SK-N-SH (cell line): ENCODE measurements around the gene STMND1. TPM values are rescaled to one million over a fixed set of nuclear protein-coding genes. Genes with fewer than 3 reads are reported as not detected.

ENCODE experiments used
- CTCF ChIA-PET: fragments of 300-600, 350-600 bp; formaldehyde crosslinking; extraction: SDS; loops from one replicate; lab custom pipeline; 2021; lab: Yijun Ruan, JAX
- POLR2A ChIA-PET: fragments of 350-600 bp; sonication (Branson Sonifier 250); formaldehyde crosslinking; extraction: SDS; loops from one replicate; lab custom pipeline; 2020; ENCODE audit warnings: antibody characterized with exemption, inconsistent platforms; lab: Yijun Ruan, JAX
- DNase-seq: peaks from one replicate; pipeline ENCODE4 v3.0.0; 2012
- H2AFZ ChIP-seq: fragments of 200-600 bp; sonication (generic); 2 replicates; pipeline ENCODE4 v1.8.1; 2016; ENCODE audit warnings: antibody characterized with exemption, mild to moderate bottlenecking, low read depth
- H3F3A ChIP-seq: fragments of 200-600 bp; sonication (generic); replicated peaks from 2 replicates; pipeline ENCODE3; 2016; ENCODE audit warnings: antibody characterized with exemption, mild to moderate bottlenecking; ENCODE audit not compliant: insufficient read depth
- H3K27ac ChIP-seq, 2 experiments: fragments of 200-500 bp in 1 of 2; fragments of 200-600 bp in 1 of 2; sonication (Bioruptor generic) in 1 of 2; sonication (generic), shearing (Covaris generic) in 1 of 2; 2 replicates each; pipeline versions ENCODE4 v1.5.1 to v1.6.1; 2014 to 2016; ENCODE audit warnings: low read depth in 2 of 2, inconsistent platforms in 1 of 2, low read length in 1 of 2, mild to moderate bottlenecking in 1 of 2, mixed read lengths in 1 of 2
- H3K27me3 ChIP-seq: fragments of 200-600 bp; sonication (generic), shearing (Covaris generic); 2 replicates; pipeline ENCODE4 v1.6.1; 2016; ENCODE audit warnings: mixed run types; ENCODE audit not compliant: insufficient read depth
- H3K36me3 ChIP-seq, 2 experiments: fragments of 200-500 bp in 1 of 2; fragments of 200-600 bp in 1 of 2; sonication (Bioruptor generic) in 1 of 2; sonication (generic) in 1 of 2; replicated peaks in 1 of 2; 2 replicates each; pipeline versions ENCODE3 to v1.5.1; 2014 to 2016; ENCODE audit warnings: low read length in 1 of 2, mild to moderate bottlenecking in 1 of 2; ENCODE audit not compliant: insufficient read depth in 2 of 2, control insufficient read depth in 1 of 2
- H3K4me1 ChIP-seq, 2 experiments: fragments of 200-500 bp in 1 of 2; fragments of 200-600 bp in 1 of 2; sonication (Bioruptor generic) in 1 of 2; sonication (generic), shearing (Covaris generic) in 1 of 2; 2 replicates each; pipeline versions ENCODE4 v1.5.1 to v1.6.1; 2014 to 2016; ENCODE audit warnings: low read depth in 1 of 2, low read length in 1 of 2, mixed run types in 1 of 2; ENCODE audit not compliant: insufficient read depth in 2 of 2, control insufficient read depth in 1 of 2
- H3K4me2 ChIP-seq: fragments of 200-600 bp; sonication (generic), shearing (Covaris generic); 2 replicates; pipeline ENCODE4 v1.6.1; 2017; ENCODE audit warnings: mixed run types
- H3K4me3 ChIP-seq, 2 experiments: fragments of 200-500 bp in 1 of 2; fragments of 200-600 bp in 1 of 2; sonication (Bioruptor generic) in 1 of 2; sonication (generic), shearing (Covaris generic) in 1 of 2; 2 replicates each; pipeline versions ENCODE4 v1.5.1 to v1.8.1; 2014 to 2016; ENCODE audit warnings: low read depth in 2 of 2, inconsistent platforms in 1 of 2, low read length in 1 of 2, mild to moderate bottlenecking in 1 of 2, mixed read lengths in 1 of 2, moderate library complexity in 1 of 2
- H3K79me2 ChIP-seq: fragments of 200-600 bp; sonication (generic); 2 replicates; pipeline ENCODE4 v1.8.1; 2017; ENCODE audit warnings: mild to moderate bottlenecking; ENCODE audit not compliant: insufficient read depth
- H3K9ac ChIP-seq: fragments of 200-600 bp; sonication (generic); 2 replicates; pipeline ENCODE4 v1.6.1; 2017; ENCODE audit warnings: mixed run types
- H3K9me2 ChIP-seq: fragments of 200-600 bp; sonication (generic); 2 replicates; pipeline ENCODE4 v1.6.1; 2017; ENCODE audit warnings: mixed run types
- H3K9me3 ChIP-seq: fragments of 200-600 bp; sonication (generic); 2 replicates; pipeline ENCODE4 v1.6.1; 2017; ENCODE audit warnings: mixed run types, mild to moderate bottlenecking, moderate library complexity
- H4K20me1 ChIP-seq: fragments of 200-600 bp; sonication (generic); 2 replicates; pipeline ENCODE4 v1.6.1; 2017; ENCODE audit warnings: mild to moderate bottlenecking, mixed run types; ENCODE audit not compliant: insufficient read depth
- ELF1 ChIP-seq: IDR thresholded peaks from 2 replicates; pipeline ENCODE4 v1.4.0; 2012
- EP300 ChIP-seq, 2 experiments: IDR thresholded peaks; 2 replicates each; pipeline versions ENCODE4 v1.4.0 to v1.6.1; 2012; ENCODE audit warnings: borderline replicate concordance in 1 of 2, low read depth in 1 of 2, low read length in 1 of 2
- EZH2phosphoT487 ChIP-seq: fragments of 200-600 bp; sonication (generic); IDR thresholded peaks from 2 replicates; pipeline ENCODE4 v1.6.1; 2017; ENCODE audit warnings: low read depth, mixed run types, mild to moderate bottlenecking, antibody characterized with exemption, moderate library complexity, borderline replicate concordance
- GATA2 ChIP-seq: sonication (generic); formaldehyde crosslinking; IDR thresholded peaks from 2 replicates; pipeline ENCODE4 v1.5.0; 2020; ENCODE audit warnings: mild to moderate bottlenecking, missing genetic modification reagents
- JUND ChIP-seq: IDR thresholded peaks from 2 replicates; pipeline ENCODE4 v1.4.0; 2012
- MEF2A ChIP-seq: IDR thresholded peaks from 2 replicates; pipeline ENCODE4 v1.4.0; 2012; ENCODE audit warnings: low read depth, borderline replicate concordance
- MXI1 ChIP-seq: IDR thresholded peaks from 2 replicates; pipeline ENCODE4 v1.6.1; 2012; ENCODE audit warnings: mild to moderate bottlenecking, low read depth, low read length, improper control_type of control experiment
- POLR2AphosphoS5 ChIP-seq: IDR thresholded peaks from 2 replicates; pipeline ENCODE4 v1.6.1; 2012; ENCODE audit warnings: low read depth, low read length
- RXRA ChIP-seq: IDR thresholded peaks from 2 replicates; pipeline ENCODE4 v1.4.0; 2012; ENCODE audit warnings: low read depth, mild to moderate bottlenecking, borderline replicate concordance
- SIN3A ChIP-seq: IDR thresholded peaks from 2 replicates; pipeline ENCODE4 v1.6.1; 2012; ENCODE audit warnings: low read depth, mild to moderate bottlenecking, low read length, moderate library complexity, borderline replicate concordance
- TEAD4 ChIP-seq: IDR thresholded peaks from 2 replicates; pipeline ENCODE4 v1.4.0; 2012; ENCODE audit warnings: mild to moderate bottlenecking, borderline replicate concordance; ENCODE audit not compliant: insufficient read depth
- WGBS: methylation state at CpG from one replicate; pipeline ENCODE4 v1.1.6; 2017; ENCODE audit warnings: low lambda C conversion rate; 5-methylcytosine and 5-hydroxymethylcytosine counted together
- polyA plus RNA-seq, 3 experiments: library from polyadenylated mRNA; depleted of rRNA; stranded (reverse); fragments of >200 nt; gene quantifications; 2 replicates each; pipeline ENCODE4 v1.2.3, GENCODE V29; 2012
- TF ChIP-seq, protein P1 (sequence below): fragments of 150-350 bp; IDR thresholded peaks from 2 replicates; pipeline ENCODE4 v1.6.1; 2016; ENCODE audit warnings: mild to moderate bottlenecking, low read depth, low read length
- TF ChIP-seq, protein P2 (sequence below): IDR thresholded peaks from 2 replicates; pipeline ENCODE4 v1.6.1; 2012; ENCODE audit warnings: mild to moderate bottlenecking, low read depth, low read length, moderate library complexity
- TF ChIP-seq, protein P3 (sequence below): fragments of 200-600 bp; sonication (generic); IDR thresholded peaks from 2 replicates; pipeline ENCODE4 v1.6.1; 2017; ENCODE audit warnings: antibody characterized with exemption, mild to moderate bottlenecking, moderate library complexity
- TF ChIP-seq, protein P4 (sequence below): fragments of 150-350 bp; IDR thresholded peaks from 2 replicates; pipeline ENCODE4 v1.6.1; 2017; ENCODE audit warnings: antibody characterized with exemption, low read length, low read depth, borderline replicate concordance

The STMND1 gene
- polyA plus RNA-seq, 1 of the 3 experiments (the other 2 are of a cell fraction), result not detected

DNA sequence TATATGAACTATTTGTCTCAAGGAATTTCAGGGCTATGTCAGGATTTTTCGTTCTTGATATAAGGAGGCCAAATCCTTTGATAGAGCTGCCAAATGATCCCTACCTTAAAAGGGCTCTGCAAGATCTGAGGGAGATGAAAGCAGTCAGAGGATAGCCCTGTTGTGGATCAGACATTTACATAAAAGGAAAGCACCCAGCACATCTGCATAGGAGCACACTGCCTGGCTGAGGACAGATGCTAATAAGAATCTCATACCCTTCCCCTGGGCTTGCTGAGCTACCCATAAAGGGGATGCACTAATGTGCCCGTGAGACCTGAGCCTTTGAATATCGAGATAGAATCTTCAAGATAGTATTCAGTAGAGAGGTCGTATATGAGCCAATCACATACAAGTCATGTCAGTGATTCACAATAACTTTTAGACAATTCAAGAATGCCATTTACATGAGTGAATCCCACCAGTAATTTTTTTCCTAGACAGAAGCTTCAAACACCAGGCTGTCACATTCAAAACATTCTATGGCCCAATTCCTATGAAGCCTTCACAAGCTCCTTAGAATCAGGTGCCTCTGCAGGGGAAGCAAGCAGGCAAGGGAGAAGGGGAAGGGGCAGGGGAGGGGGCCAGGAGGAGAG is 71.1 kb downstream of the STMND1 start (continued):
- no peak for TF ChIP-seq GATA2 (CRISPR knock-in tag)

DNA sequence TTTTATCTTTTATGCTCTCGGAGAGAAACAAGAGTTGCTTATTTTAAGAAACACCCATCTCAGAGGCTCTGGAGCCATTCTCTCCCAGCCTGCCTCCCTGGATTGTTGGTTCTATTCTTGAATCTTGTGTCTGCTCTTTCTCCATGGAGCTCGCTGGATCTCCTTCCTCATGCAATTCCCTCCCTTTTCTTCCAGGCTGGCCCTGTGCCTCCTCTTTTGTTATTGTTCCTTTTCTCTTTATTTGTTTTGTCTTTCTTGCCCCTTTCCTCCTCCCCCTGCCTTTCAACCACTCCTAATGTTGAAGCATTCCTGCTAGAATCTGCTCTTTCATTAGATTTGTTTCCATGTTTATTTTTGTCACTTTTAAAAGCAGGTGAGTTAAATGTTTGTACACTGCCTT is 76.5 kb downstream of the STMND1 start:
- Histone ChIP-seq H3K36me3 (no peaks in the 10 kb centered on the region), H3K4me3 (no peak overlapping the region), H3K4me1 (peaks cover 0 to 6% of the 10 kb centered on the region in 2 experiments; a peak in 1 of 4 replicates)
- CTCF ChIA-PET, result interaction anchor here (1.6 kb wide), 1 partner anchor 406 kb away, joined by 6 read pairs; no protein-coding TSS in a partner anchor
- POLR2A ChIA-PET, result no interaction called here
- no peak for TF ChIP-seq EP300 (IDR thresholded peaks at IDR 0.05; ENCODE audit: borderline replicate concordance in 1 of 2, low read depth in 1 of 2, low read length in 1 of 2)
- TF ChIP-seq POLR2AphosphoS5, result no peak
- TF ChIP-seq, protein P1, sequence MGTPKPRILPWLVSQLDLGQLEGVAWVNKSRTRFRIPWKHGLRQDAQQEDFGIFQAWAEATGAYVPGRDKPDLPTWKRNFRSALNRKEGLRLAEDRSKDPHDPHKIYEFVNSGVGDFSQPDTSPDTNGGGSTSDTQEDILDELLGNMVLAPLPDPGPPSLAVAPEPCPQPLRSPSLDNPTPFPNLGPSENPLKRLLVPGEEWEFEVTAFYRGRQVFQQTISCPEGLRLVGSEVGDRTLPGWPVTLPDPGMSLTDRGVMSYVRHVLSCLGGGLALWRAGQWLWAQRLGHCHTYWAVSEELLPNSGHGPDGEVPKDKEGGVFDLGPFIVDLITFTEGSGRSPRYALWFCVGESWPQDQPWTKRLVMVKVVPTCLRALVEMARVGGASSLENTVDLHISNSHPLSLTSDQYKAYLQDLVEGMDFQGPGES, result no peak
- TF ChIP-seq RXRA, result no peak
- TF ChIP-seq, protein P2, sequence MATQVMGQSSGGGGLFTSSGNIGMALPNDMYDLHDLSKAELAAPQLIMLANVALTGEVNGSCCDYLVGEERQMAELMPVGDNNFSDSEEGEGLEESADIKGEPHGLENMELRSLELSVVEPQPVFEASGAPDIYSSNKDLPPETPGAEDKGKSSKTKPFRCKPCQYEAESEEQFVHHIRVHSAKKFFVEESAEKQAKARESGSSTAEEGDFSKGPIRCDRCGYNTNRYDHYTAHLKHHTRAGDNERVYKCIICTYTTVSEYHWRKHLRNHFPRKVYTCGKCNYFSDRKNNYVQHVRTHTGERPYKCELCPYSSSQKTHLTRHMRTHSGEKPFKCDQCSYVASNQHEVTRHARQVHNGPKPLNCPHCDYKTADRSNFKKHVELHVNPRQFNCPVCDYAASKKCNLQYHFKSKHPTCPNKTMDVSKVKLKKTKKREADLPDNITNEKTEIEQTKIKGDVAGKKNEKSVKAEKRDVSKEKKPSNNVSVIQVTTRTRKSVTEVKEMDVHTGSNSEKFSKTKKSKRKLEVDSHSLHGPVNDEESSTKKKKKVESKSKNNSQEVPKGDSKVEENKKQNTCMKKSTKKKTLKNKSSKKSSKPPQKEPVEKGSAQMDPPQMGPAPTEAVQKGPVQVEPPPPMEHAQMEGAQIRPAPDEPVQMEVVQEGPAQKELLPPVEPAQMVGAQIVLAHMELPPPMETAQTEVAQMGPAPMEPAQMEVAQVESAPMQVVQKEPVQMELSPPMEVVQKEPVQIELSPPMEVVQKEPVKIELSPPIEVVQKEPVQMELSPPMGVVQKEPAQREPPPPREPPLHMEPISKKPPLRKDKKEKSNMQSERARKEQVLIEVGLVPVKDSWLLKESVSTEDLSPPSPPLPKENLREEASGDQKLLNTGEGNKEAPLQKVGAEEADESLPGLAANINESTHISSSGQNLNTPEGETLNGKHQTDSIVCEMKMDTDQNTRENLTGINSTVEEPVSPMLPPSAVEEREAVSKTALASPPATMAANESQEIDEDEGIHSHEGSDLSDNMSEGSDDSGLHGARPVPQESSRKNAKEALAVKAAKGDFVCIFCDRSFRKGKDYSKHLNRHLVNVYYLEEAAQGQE, result no peak
- no peak for TF ChIP-seq GATA2 (CRISPR knock-in tag)
- no peak for TF ChIP-seq MEF2A
- TF ChIP-seq TEAD4, result no peak
- no peak for TF ChIP-seq JUND
- no peak for TF ChIP-seq EZH2phosphoT487
- TF ChIP-seq, protein P3, sequence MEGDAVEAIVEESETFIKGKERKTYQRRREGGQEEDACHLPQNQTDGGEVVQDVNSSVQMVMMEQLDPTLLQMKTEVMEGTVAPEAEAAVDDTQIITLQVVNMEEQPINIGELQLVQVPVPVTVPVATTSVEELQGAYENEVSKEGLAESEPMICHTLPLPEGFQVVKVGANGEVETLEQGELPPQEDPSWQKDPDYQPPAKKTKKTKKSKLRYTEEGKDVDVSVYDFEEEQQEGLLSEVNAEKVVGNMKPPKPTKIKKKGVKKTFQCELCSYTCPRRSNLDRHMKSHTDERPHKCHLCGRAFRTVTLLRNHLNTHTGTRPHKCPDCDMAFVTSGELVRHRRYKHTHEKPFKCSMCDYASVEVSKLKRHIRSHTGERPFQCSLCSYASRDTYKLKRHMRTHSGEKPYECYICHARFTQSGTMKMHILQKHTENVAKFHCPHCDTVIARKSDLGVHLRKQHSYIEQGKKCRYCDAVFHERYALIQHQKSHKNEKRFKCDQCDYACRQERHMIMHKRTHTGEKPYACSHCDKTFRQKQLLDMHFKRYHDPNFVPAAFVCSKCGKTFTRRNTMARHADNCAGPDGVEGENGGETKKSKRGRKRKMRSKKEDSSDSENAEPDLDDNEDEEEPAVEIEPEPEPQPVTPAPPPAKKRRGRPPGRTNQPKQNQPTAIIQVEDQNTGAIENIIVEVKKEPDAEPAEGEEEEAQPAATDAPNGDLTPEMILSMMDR, result no peak
- no peak for TF ChIP-seq ELF1
- no peak for TF ChIP-seq SIN3A
- TF ChIP-seq, protein P4, sequence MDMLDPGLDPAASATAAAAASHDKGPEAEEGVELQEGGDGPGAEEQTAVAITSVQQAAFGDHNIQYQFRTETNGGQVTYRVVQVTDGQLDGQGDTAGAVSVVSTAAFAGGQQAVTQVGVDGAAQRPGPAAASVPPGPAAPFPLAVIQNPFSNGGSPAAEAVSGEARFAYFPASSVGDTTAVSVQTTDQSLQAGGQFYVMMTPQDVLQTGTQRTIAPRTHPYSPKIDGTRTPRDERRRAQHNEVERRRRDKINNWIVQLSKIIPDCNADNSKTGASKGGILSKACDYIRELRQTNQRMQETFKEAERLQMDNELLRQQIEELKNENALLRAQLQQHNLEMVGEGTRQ, result no peak
- TF ChIP-seq MXI1, result no peak
- TF ChIP-seq, all 33 proteins: peak for 0
- Histone ChIP-seq H3K27me3 (no peaks in the 10 kb centered on the region), H2AFZ (no peak overlapping the region), H3F3A (no peaks in the 10 kb centered on the region), H3K9me2 (no peaks in the 10 kb centered on the region), H4K20me1 (no peaks in the 10 kb centered on the region), H3K4me2 (no peak overlapping the region), H3K79me2 (no peaks in the 10 kb centered on the region), H3K27ac (no peak overlapping the region; a peak in 1 of 4 replicates), H3K9ac (no peak overlapping the region), H3K9me3 (no peaks in the 10 kb centered on the region)
- no peak for DNase-seq
- WGBS, result 60% methylated on average over 2 of the region's 2 CpGs
